HCT116 (cell line): ENCODE measurements around the gene PRRC2A. TPM values are rescaled to one million over a fixed set of nuclear protein-coding genes. Genes with fewer than 3 reads are reported as not detected.

Experiments
- ATAC-seq: fragments of 200-7000 bp; cut with Tn5 transposase; 2 replicates; pipeline ENCODE4 v1.9.1; 2020; ENCODE audit warnings: mild to moderate bottlenecking, moderate library complexity
- BruUV-seq: library from RNA; stranded (reverse); fragments of 400-500 nt; replicated peaks from 2 replicates; lab custom pipeline; 2021; lab: Mats Ljungman, UMichigan
- CTCF ChIA-PET: fragments of 300-600 bp; sonication (Branson Sonifier 250); formaldehyde crosslinking; loops from one replicate; lab custom pipeline; 2021; ENCODE audit warnings: antibody characterized with exemption; lab: Charles Lee
- POLR2A ChIA-PET: fragments of 300-600, 350-600 bp; sonication (Branson Sonifier 250); formaldehyde crosslinking; loops from one replicate; lab custom pipeline; 2021; ENCODE audit warnings: antibody characterized with exemption; lab: Charles Lee
- RAD21 ChIA-PET, 2 experiments: fragments of 300-600 bp; sonication (Branson Sonifier 250); formaldehyde crosslinking; loops; one replicate each; lab custom pipeline; 2023; ENCODE audit warnings: low total read pairs in 2 of 2; ENCODE audit not compliant: uncharacterized antibody in 2 of 2, unreplicated experiment in 2 of 2, low non-redundant PET in 1 of 2; lab: Charles Lee
- DNase-seq: peaks from one replicate; pipeline ENCODE4 v3.0.0-alpha.2; 2010; ENCODE audit warnings: low read depth, low spot score
- H2AFZ ChIP-seq: fragments of 200-600 bp; shearing (Covaris generic), sonication (generic); 2 replicates; pipeline ENCODE4 v1.6.1; 2017; ENCODE audit warnings: low read depth, mixed run types, mixed read lengths, antibody characterized with exemption, low read length; ENCODE audit not compliant: poor library complexity, severe bottlenecking
- H3K27ac ChIP-seq: 2 replicates; pipeline ENCODE4 v1.5.1; 2012; ENCODE audit warnings: low read depth, low read length
- H3K27me3 ChIP-seq: fragments of 200-600 bp; sonication (generic); 2 replicates; pipeline ENCODE4 v1.6.1; 2016; ENCODE audit warnings: mixed run types, low read length, mixed read lengths; ENCODE audit not compliant: insufficient read depth
- H3K36me3 ChIP-seq, 2 experiments: fragments of 200-500 bp in 1 of 2; fragments of 200-600 bp in 1 of 2; sonication (Bioruptor generic) in 1 of 2; sonication (generic) in 1 of 2; 2 replicates each; pipeline versions ENCODE4 v1.5.1 to v1.6.1; 2014 to 2016; ENCODE audit warnings: low read length in 2 of 2, inconsistent platforms in 1 of 2, mixed read lengths in 1 of 2, mixed run types in 1 of 2; ENCODE audit not compliant: insufficient read depth in 2 of 2, control insufficient read depth in 1 of 2
- H3K4me1 ChIP-seq, 2 experiments: fragments of 200-600 bp in 1 of 2; sonication (generic) in 1 of 2; 2 replicates each; pipeline versions ENCODE4 v1.5.1 to v1.6.1; 2012 to 2017; ENCODE audit warnings: low read length in 2 of 2, inconsistent platforms in 1 of 2, mild to moderate bottlenecking in 1 of 2, mixed read lengths in 1 of 2, mixed run types in 1 of 2, moderate library complexity in 1 of 2; ENCODE audit not compliant: insufficient read depth in 2 of 2, control insufficient read depth in 1 of 2
- H3K4me2 ChIP-seq: fragments of 200-600 bp; sonication (generic); 2 replicates; pipeline ENCODE4 v1.6.1; 2017; ENCODE audit warnings: mixed run types, low read length, mixed read lengths
- H3K4me3 ChIP-seq, 2 experiments: fragments of 200-600 bp in 1 of 2; sonication (generic) in 1 of 2; replicated peaks in 1 of 2; 2 replicates each; pipeline ENCODE4 v1.5.1; 2011 to 2016; ENCODE audit warnings: low read length in 2 of 2, control low read depth in 1 of 2, low read depth in 1 of 2, mild to moderate bottlenecking in 1 of 2, mixed read lengths in 1 of 2, mixed run types in 1 of 2
- H3K79me2 ChIP-seq: fragments of 200-600 bp; sonication (generic); 2 replicates; pipeline ENCODE4 v1.6.1; 2017; ENCODE audit warnings: mild to moderate bottlenecking, mixed run types, low read length, moderate library complexity, mixed read lengths; ENCODE audit not compliant: insufficient read depth
- H3K9ac ChIP-seq: fragments of 200-600 bp; sonication (generic); 2 replicates; pipeline ENCODE4 v1.6.1; 2016; ENCODE audit warnings: low read length, mixed read lengths
- H3K9me2 ChIP-seq: fragments of 200-600 bp; sonication (generic), shearing (Covaris generic); 2 replicates; pipeline ENCODE4 v1.6.1; 2017; ENCODE audit warnings: mixed run types, mild to moderate bottlenecking, moderate library complexity; ENCODE audit not compliant: insufficient read depth
- H3K9me3 ChIP-seq, 2 experiments: fragments of 200-500 bp in 1 of 2; fragments of 200-600 bp in 1 of 2; sonication (Bioruptor generic) in 1 of 2; sonication (generic) in 1 of 2; 2 replicates each; pipeline ENCODE4 v1.6.1; 2014 to 2017; ENCODE audit warnings: low read length in 2 of 2, mixed read lengths in 2 of 2, inconsistent platforms in 1 of 2, low read depth in 1 of 2, mild to moderate bottlenecking in 1 of 2, mixed run types in 1 of 2, moderate library complexity in 1 of 2; ENCODE audit not compliant: control insufficient read depth in 1 of 2, insufficient read depth in 1 of 2
- H4K20me1 ChIP-seq: fragments of 200-600 bp; sonication (generic), shearing (Covaris generic); 2 replicates; pipeline ENCODE4 v1.6.1; 2017; ENCODE audit warnings: mixed run types, mild to moderate bottlenecking, moderate library complexity; ENCODE audit not compliant: insufficient read depth
- ATF3 ChIP-seq: IDR thresholded peaks from 2 replicates; pipeline ENCODE4 v1.6.1; 2012
- CBX3 ChIP-seq: IDR thresholded peaks from 2 replicates; pipeline ENCODE4 v1.6.1; 2012; ENCODE audit warnings: low read depth
- ELF1 ChIP-seq: IDR thresholded peaks from 2 replicates; pipeline ENCODE4 v1.6.1; 2012; ENCODE audit warnings: low read depth, borderline replicate concordance
- MAX ChIP-seq: IDR thresholded peaks from 2 replicates; pipeline ENCODE4 v1.6.1; 2012
- POLR2AphosphoS5 ChIP-seq: IDR thresholded peaks from 2 replicates; pipeline ENCODE4 v1.6.1; 2011; ENCODE audit warnings: mild to moderate bottlenecking, low read depth, low read length, moderate library complexity
- RAD21 ChIP-seq: IDR thresholded peaks from 2 replicates; pipeline ENCODE4 v1.6.1; 2012; ENCODE audit warnings: low read depth, mild to moderate bottlenecking
- SP1 ChIP-seq: IDR thresholded peaks from 2 replicates; pipeline ENCODE4 v1.6.1; 2012; ENCODE audit warnings: low read depth
- TCF7L2 ChIP-seq: IDR thresholded peaks from 2 replicates; pipeline ENCODE4 v1.7.0; 2011; ENCODE audit warnings: borderline replicate concordance, inconsistent platforms; ENCODE audit not compliant: insufficient read depth, insufficient read length; ENCODE audit errors: extremely low read depth
- intact Hi-C: fragments of 100-400 bp; cut with micrococcal nuclease; formaldehyde crosslinking; loops from 2 replicates; pipeline ENCODE4 v1.10.0; 2022
- total RNA-seq: library from RNA; stranded (reverse); gene quantifications from one replicate; pipeline ENCODE4 v1.2.1, GENCODE V29; 2021; ENCODE audit not compliant: unreplicated experiment

The PRRC2A gene
- total RNA-seq, 1 experiment from 2014 or later: 250 TPM

- Histone ChIP-seq H3K79me2 (no peaks in the 10 kb centered on the region), H3K4me2 (no peak overlapping the region), H3K27ac (no peak overlapping the region), H3K9me2 (no peaks in the 10 kb centered on the region), H2AFZ (no peak overlapping the region), H3K4me1 (no peaks in the 10 kb centered on the region), H3K9me3 (no peaks in the 10 kb centered on the region), H3K27me3 (no peaks in the 10 kb centered on the region), H3K9ac (no peak overlapping the region), H3K36me3 (no peaks in the 10 kb centered on the region), H3K4me3 (no peak overlapping the region), H4K20me1 (no peaks in the 10 kb centered on the region)
- TF ChIP-seq MAX (no peak), ELF1 (no peak), POLR2AphosphoS5 (no peak), SP1 (no peak), RAD21 (no peak), TCF7L2 (no peak), ATF3 (no peak), CBX3 (no peak)
- intact Hi-C loops: no loop called here
- ChIA-PET CTCF (interaction anchor here (0.6 to 2.0 kb wide), 3 partner anchors 10 to 42 kb away, joined by 3 to 7 read pairs (median 3); partner anchors contain the start of gene ATP6V1G2), RAD21 (no interaction called here), POLR2A (no interaction called here)
- no peak for DNase-seq
- ATAC-seq: no peak
- BruUV-seq: no TSS peak
Measured at GRCh38 chr6:31587791-31588777, 32.4 kb upstream of the PRRC2A start.
